KMS-11 (cell line): Measurements from ENCODE around the gene CFAP119.
A peak's percentile ranks its signal among the peaks of the same experiment; 100 is the strongest.

Source experiments
- H2AFZ ChIP-seq: fragments of 200-600 bp; sonication (generic); 2 replicates; pipeline ENCODE4 v1.6.1; 2016; ENCODE audit warnings: antibody characterized with exemption, mixed run types, low read depth
- H3K27ac ChIP-seq: fragments of 200-600 bp; sonication (generic); 2 replicates; pipeline ENCODE4 v1.6.1; 2016; ENCODE audit warnings: mild to moderate bottlenecking, mixed run types
- H3K27me3 ChIP-seq: fragments of 200-600 bp; sonication (generic); 2 replicates; pipeline ENCODE4 v1.6.1; 2017; ENCODE audit warnings: mild to moderate bottlenecking, low read depth, mixed run types, moderate library complexity; ENCODE audit not compliant: insufficient read depth
- H3K36me3 ChIP-seq: fragments of 200-600 bp; sonication (generic); 2 replicates; pipeline ENCODE4 v1.6.1; 2017; ENCODE audit warnings: mild to moderate bottlenecking, mixed run types; ENCODE audit not compliant: insufficient read depth
- H3K4me1 ChIP-seq: fragments of 200-600 bp; sonication (generic); 2 replicates; pipeline ENCODE4 v1.6.1; 2016; ENCODE audit warnings: mild to moderate bottlenecking, low read depth, mixed run types; ENCODE audit not compliant: poor library complexity, severe bottlenecking
- H3K4me2 ChIP-seq: fragments of 200-600 bp; sonication (generic); 2 replicates; pipeline ENCODE4 v1.7.0; 2016; ENCODE audit warnings: mild to moderate bottlenecking, mixed run types
- H3K4me3 ChIP-seq: fragments of 200-600 bp; sonication (generic); IDR thresholded peaks from 2 replicates; pipeline ENCODE4 v1.6.1; 2017; ENCODE audit warnings: low read depth, low read length, mixed read lengths; ENCODE audit not compliant: insufficient read depth
- H3K79me2 ChIP-seq: fragments of 200-600 bp; sonication (generic); 2 replicates; pipeline ENCODE4 v1.6.1; 2016; ENCODE audit warnings: low read depth, mixed run types; ENCODE audit not compliant: insufficient read depth
- H3K9ac ChIP-seq: fragments of 200-600 bp; sonication (generic); 2 replicates; pipeline ENCODE4 v1.6.1; 2016; ENCODE audit warnings: mild to moderate bottlenecking, mixed run types
- H4K20me1 ChIP-seq: fragments of 200-600 bp; sonication (generic); 2 replicates; pipeline ENCODE4 v1.6.1; 2016; ENCODE audit warnings: mild to moderate bottlenecking, mixed run types; ENCODE audit not compliant: insufficient read depth
- CTCF ChIP-seq: fragments of 200-600 bp; sonication (generic); conservative IDR thresholded peaks from 2 replicates; pipeline ENCODE4 v1.6.1; 2017; ENCODE audit warnings: low read depth, mild to moderate bottlenecking, antibody characterized with exemption, low read length, moderate library complexity, mixed read lengths

The CFAP119 gene

GRCh38 chr16:30793508-30794069, 31.7 kb upstream of the CFAP119 start:
- no peaks in the 10 kb centered on the region for H4K20me1 ChIP-seq
- no peaks in the 10 kb centered on the region for H3K4me1 ChIP-seq
- H3K9ac ChIP-seq: no peak overlapping the region
- H3K4me2 ChIP-seq: no peak overlapping the region
- no peak overlapping the region for H2AFZ ChIP-seq
- H3K36me3 ChIP-seq: no peaks in the 10 kb centered on the region
- no peaks in the 10 kb centered on the region for H3K79me2 ChIP-seq
- H3K27ac ChIP-seq: no peak overlapping the region
- H3K4me3 ChIP-seq: no peak overlapping the region
- H3K27me3 ChIP-seq: no peaks in the 10 kb centered on the region
- TF ChIP-seq CTCF: no peak

GRCh38 chr16:30787613-30788378, 25.9 kb upstream of the CFAP119 start:
- Histone ChIP-seq H2AFZ (peak overlapping the region; percentile 97), H3K27me3 (peaks cover 3% of the 10 kb centered on the region; the same call in 1 of the 2 replicates), H3K36me3 (no peaks in the 10 kb centered on the region), H3K79me2 (no peaks in the 10 kb centered on the region), H3K4me1 (peaks cover 5% of the 10 kb centered on the region), H3K9ac (peak overlapping the region; percentile 70; the same call in 1 of the 2 replicates), H4K20me1 (no peaks in the 10 kb centered on the region), H3K4me3 (no peak overlapping the region), H3K4me2 (peak overlapping the region; percentile 64; the same call in 1 of the 2 replicates), H3K27ac (no peak overlapping the region)
- no peak for TF ChIP-seq CTCF

- no peak for TF ChIP-seq CTCF
- H3K4me3 ChIP-seq: no peak within 1 kb of the TSS
- peaks cover 3% of the 10 kb centered on the region; the same call in 1 of the 2 replicates for H3K27me3 ChIP-seq
- H4K20me1 ChIP-seq: no peaks in the 10 kb centered on the region
- H3K4me1 ChIP-seq: peaks cover 5% of the 10 kb centered on the region
- H2AFZ ChIP-seq: peak within 1 kb of the TSS; percentile 97
- H3K79me2 ChIP-seq: no peaks in the 10 kb centered on the region
- peak within 1 kb of the TSS; percentile 68 for H3K4me2 ChIP-seq
- no peak within 1 kb of the TSS for H3K27ac ChIP-seq
- H3K36me3 ChIP-seq: no peaks in the 10 kb centered on the region
- peak within 1 kb of the TSS; percentile 70; the same call in 1 of the 2 replicates for H3K9ac ChIP-seq
These were observed 25.2 kb upstream of the CFAP119 start, which contains the start of gene ZNF629 for GRCh38 chr16:30786936-30787612. Gene ZNF629, minus strand, starts transcription at chr16:30787205. Its CDS starts 2,723 bp downstream, at chr16:30784482.

GRCh38 chr16:30786115-30786935, 24.5 kb upstream of the CFAP119 start:
- peaks cover 3% of the 10 kb centered on the region; the same call in 1 of the 2 replicates for H3K27me3 ChIP-seq
- H3K27ac ChIP-seq: no peak overlapping the region
- H3K4me2 ChIP-seq: peak overlapping the region; percentile 68
- no peaks in the 10 kb centered on the region for H3K36me3 ChIP-seq
- no peak for TF ChIP-seq CTCF
- H3K79me2 ChIP-seq: no peaks in the 10 kb centered on the region
- H3K4me3 ChIP-seq: no peak overlapping the region
- peak overlapping the region; percentile 70; the same call in 1 of the 2 replicates for H3K9ac ChIP-seq
- H3K4me1 ChIP-seq: peaks cover 5% of the 10 kb centered on the region
- peak overlapping the region; percentile 97; the same call in 1 of the 2 replicates for H2AFZ ChIP-seq
- H4K20me1 ChIP-seq: no peaks in the 10 kb centered on the region
